ENCODE data around the gene RBPJ.

GRCh38 chr4:26431461-26432180 is 110.8 kb downstream of the RBPJ start:
- TF ChIP-seq CTCF (IDR thresholded peaks at IDR 0.05) (no peak), POLR2A (IDR thresholded peaks at IDR 0.05) (no peak)
